GM19328 (cell line): ENCODE results near the gene ABHD11.

Experiments used
- ATAC-seq: cut with Tn5 transposase; IDR thresholded peaks from one replicate; pipeline ENCODE4 v1.9.1; 2021; ENCODE audit warnings: mild to moderate bottlenecking, moderate library complexity; ENCODE audit not compliant: unreplicated experiment

The ABHD11 gene

DNA sequence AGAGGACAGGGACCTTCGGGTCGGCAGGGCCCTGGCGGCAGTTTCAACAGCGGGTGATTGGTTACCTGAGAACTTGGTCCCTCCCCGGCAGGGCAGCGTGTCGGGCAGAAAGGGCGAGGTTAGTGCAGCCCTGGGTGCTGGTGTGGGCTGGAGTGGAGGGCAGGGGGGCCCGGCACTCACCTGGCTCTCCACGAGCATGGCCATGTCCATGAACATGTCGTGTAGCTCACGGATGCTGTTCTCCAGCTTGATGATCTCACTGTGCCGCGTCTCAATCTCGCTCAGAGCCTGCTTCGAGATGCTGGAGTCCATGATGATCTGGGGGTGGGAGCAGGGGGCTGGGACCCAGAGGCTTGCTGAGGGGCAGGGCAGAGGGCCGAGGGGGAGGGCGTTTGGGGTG is 35.9 kb downstream of the ABHD11 start:
- no peak for ATAC-seq

DNA sequence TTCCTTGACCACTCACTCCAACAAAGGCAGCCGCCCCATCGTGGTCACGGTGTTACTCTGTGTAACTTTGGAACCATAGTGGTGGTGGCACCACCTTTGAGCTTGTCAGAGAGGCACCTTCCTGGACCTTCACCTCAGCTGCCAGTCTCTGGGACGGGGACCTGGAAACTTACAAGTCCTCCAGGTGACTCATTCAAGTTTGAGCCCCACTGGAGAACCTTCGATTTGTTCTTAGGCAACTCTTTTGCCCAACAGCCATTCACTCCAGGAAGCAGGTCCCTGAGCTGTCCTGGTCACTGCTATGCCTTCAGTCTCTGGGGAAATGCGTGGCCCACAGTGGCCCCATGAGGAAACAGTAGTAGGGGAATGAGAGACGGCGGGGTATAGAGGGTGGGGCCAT is 36.4 kb downstream of the ABHD11 start:
- ATAC-seq, result no peak

GRCh38 chr7:73701357-73701995 is 37.1 kb downstream of the ABHD11 start:
- no peak for ATAC-seq

- no peak for ATAC-seq
These were observed 37.9 kb downstream of the ABHD11 start for GRCh38 chr7:73700581-73701134.

DNA sequence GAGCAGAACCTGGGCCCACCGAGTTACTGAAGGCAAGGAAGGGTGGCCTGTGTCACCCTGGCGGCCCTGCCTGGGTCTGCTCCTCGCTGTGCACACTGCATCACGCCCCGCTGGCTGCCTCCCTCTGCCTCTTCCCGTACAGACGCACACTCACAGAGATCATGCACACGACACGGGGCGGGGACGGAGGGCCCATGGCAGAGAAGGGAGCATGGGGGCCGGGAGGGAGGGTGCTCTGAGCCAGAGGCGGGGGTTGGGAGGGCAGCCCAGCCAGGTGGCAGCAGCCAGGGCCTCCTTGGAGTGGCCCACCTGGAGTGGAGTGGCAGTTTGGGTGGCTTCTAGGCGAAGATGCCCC is 38.6 kb downstream of the ABHD11 start:
- ATAC-seq, result no peak

DNA sequence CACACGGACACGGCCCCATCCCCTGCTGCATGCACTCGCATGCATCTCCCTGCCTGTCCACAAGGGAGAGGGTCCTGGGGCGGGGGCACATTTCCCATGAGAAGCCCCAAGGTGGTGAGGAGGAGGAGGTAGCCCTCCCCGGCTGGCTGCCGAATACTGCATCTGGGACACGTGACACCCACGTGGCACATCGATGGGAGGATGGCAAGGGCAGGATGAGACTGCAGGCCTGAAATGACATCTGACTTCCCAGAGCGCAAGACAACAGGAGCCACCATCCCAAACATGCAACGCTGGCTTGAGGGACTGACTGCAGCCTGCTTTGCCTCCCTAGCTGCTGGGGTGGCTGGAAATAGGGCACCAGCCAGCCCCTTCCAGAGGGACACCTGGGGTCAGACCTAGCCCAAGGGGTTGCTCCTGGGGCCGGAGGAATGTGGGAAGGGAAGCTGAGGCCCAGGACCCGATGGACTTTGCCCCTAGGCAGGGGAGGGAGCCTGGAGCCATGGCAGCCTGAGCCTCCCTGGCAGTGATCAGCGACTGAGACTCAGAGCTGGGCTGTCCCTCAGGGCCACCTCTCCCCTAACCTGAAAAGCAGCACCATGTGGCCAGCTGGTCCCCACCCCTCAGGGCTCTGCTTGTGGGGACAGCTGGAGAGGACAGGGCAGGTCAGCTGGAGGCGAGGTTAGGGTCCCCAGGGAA is 39.1 kb downstream of the ABHD11 start:
- ATAC-seq, result no peak

- ATAC-seq, result no peak
These were observed 40.2 kb downstream of the ABHD11 start for GRCh38 chr7:73698410-73698809.

GRCh38 chr7:73696372-73696771 is 42.2 kb downstream of the ABHD11 start:
- no peak for ATAC-seq

GRCh38 chr7:73690646-73691045 is 48.0 kb downstream of the ABHD11 start:
- no peak for ATAC-seq

DNA sequence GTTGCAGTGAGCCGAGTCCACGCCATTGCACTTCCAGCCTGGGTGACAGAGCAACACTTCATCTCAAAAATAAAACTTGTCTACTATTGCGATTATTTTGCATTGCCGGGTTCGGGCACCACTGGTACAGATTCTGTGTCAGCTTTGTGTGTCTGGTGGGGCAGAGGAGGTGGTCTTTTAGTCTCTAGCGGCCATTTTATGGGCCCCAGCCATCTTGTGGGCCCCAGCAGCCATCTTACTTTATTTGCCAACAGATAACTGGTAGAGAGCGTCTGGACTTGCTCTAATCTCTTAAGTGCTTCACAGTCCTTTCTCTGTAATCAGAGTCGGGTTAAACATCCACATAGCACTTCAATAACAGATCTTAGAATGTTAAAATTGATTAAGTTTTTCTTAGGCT is 50.3 kb downstream of the ABHD11 start:
- ATAC-seq, result no peak
